Stimulated activated naive B cell treated with anti-CD40 and anti-IgM and Interleukin-4, amounts not matched to agents 10 μg/mL and 1 μg/mL and 100 μg/mL, for 72 hours (primary cell): ENCODE data around the gene ERICH6B.
"Not testable (repeated sequence)": the region's sequence is repeated elsewhere in the genome, so short reads cannot be mapped to it uniquely, and the experiment has no call there.

Experiments
- ATAC-seq, 2 donors: fragments of 150-1000 bp; cut with Tn5 transposase; replicated peaks; 2 replicates each; pipeline ENCODE4 v1.10.0; 2021; ENCODE audit warnings: moderate library complexity in 1 of 2
- DNase-seq: peaks from one replicate; pipeline ENCODE4 v3.0.0; 2021
- H3K27ac Mint-ChIP-seq: one replicate; pipeline ENCODE4 v1.8.0; 2022; ENCODE audit warnings: mild to moderate bottlenecking, mixed read lengths
- H3K27me3 Mint-ChIP-seq, 2 donors: one replicate each; pipeline ENCODE4 v1.8.0; 2022; ENCODE audit warnings: mixed read lengths in 2 of 2
- H3K36me3 Mint-ChIP-seq, 2 donors: one replicate each; pipeline ENCODE4 v1.8.0; 2022; ENCODE audit warnings: mixed read lengths in 2 of 2, mild to moderate bottlenecking in 1 of 2
- H3K4me1 Mint-ChIP-seq, 2 donors: one replicate each; pipeline ENCODE4 v1.8.0; 2022; ENCODE audit warnings: mixed read lengths in 2 of 2, mild to moderate bottlenecking in 1 of 2
- H3K4me3 Mint-ChIP-seq, 2 donors: one replicate each; pipeline ENCODE4 v1.8.0; 2022; ENCODE audit warnings: mild to moderate bottlenecking in 2 of 2, mixed read lengths in 2 of 2, moderate library complexity in 1 of 2
- H3K9me3 Mint-ChIP-seq, 2 donors: one replicate each; pipeline ENCODE4 v1.8.0; 2022; ENCODE audit warnings: mixed read lengths in 2 of 2, mild to moderate bottlenecking in 1 of 2

The ERICH6B gene

DNA sequence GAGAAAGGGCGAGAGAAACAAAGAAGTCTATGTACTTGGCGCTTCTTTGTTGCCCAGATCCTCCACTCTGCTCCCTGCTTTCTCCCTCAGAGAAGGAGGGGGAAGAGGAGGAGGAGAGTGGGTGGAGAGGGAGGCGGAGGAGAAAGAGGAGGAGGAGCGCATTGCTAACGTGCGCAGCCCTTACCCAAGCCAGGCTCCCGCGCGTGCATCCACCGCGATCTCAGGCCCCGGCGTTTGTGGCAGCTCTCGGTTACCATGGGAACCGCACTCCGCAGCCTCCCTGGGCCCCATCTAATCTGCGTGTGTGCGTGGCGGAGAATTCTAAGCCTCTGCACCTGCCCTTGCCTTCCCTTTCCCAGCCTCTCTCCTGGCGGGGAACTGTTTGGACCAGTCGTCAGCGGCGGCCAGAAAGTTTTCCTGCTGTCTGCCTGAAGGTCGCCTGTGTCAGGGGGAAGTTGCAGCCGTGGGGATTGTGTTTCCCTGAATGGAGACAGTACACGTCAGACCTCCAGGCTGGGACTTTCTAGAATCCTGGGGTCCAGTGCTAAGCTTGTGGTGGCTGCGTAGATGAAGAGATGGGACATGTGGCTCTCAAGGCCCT is at the start of gene ERICH6B:
Gene ERICH6B (minus strand): TSS at position 239 of the 601 bp plus-strand sequence. CDS start 18,734 bp downstream, outside the sequence.
- Mint-ChIP-seq H3K27ac (no peak within 1 kb of the TSS), H3K36me3 (no peaks in the 10 kb centered on the region), H3K4me3 (no peak within 1 kb of the TSS), H3K4me1 (peaks cover 4 to 5% of the 10 kb centered on the region in 2 donors), H3K9me3 (peaks cover 0 to 7% of the 10 kb centered on the region in 2 donors), H3K27me3 (peaks cover 54 to 65% of the 10 kb centered on the region in 2 donors)
- no peak for DNase-seq
- peak; percentile 31 to 64 for ATAC-seq

DNA sequence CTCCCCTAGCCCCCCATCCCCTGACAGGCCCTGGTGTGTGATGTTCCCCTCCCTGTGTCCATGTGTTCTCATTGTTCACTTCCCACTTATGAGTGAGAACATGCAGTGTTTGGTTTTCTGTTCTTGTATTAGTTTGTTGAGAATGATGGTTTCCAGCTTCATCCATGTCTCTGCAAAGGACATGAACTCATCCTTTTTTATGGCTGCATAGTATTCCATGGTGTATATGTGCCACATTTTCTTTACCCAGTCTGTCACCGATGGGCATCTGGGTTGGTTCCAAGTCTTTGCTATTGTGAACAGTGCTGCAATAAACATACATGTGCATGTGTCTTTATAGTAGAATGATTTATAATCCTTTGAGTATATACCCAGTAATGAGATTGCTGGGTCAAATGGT is 47.4 kb upstream of the ERICH6B start:
- not testable (repeated sequence) for H3K9me3 Mint-ChIP-seq, DNase-seq, H3K27ac Mint-ChIP-seq, H3K4me1 Mint-ChIP-seq, H3K36me3 Mint-ChIP-seq, H3K4me3 Mint-ChIP-seq, ATAC-seq, H3K27me3 Mint-ChIP-seq

DNA sequence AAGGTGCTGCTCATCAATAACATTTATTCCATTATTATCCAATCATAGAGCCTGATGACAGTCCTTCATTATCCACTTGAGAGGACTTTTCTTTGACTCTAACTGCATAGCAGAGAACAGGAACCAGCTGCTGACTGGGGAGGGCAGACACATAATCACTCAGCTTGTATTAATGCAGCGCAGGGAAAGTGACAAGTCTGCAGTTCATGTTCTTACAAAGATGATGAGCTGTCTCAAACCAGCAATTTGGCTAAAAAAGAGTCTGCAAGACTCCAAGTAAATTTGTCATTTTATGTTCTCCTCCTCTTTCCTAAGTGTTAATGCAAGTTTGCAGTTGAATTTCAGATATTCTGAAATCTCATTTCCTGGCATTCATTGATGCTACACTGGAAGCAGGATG is 46.6 kb upstream of the ERICH6B start:
- DNase-seq (no peak), ATAC-seq (no peak)
- Mint-ChIP-seq H3K27ac (no peak overlapping the region), H3K36me3 (no peaks in the 10 kb centered on the region), H3K4me1 (peaks cover 0 to 3% of the 10 kb centered on the region in 2 donors), H3K9me3 (peaks cover 4 to 13% of the 10 kb centered on the region in 2 donors), H3K4me3 (no peak overlapping the region), H3K27me3 (no peaks in the 10 kb centered on the region)

DNA sequence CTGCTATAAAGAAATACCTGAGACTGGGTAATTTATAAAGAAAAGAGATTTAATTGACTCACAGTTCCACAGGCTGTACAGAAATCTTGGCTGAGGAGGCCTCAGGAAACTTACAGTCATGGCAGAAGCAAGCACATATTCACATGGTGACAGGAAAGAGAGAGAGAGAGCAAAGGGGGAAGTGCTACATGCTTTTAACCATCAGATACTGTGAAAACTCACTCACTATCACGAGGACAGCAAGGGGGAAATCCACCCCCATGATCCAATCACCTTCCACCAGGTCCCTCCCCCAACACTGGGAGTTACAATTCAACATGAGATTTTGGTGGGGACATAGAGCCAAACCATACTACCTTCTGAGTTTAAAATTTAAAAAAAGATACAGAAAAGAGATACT is 44.9 kb upstream of the ERICH6B start:
- H3K27me3 Mint-ChIP-seq, H3K27ac Mint-ChIP-seq, H3K4me3 Mint-ChIP-seq, H3K4me1 Mint-ChIP-seq, H3K36me3 Mint-ChIP-seq: not testable (repeated sequence)
- DNase-seq = peak; percentile 1
- H3K9me3 Mint-ChIP-seq = peaks cover 4 to 17% of the 10 kb centered on the region in 2 donors
- peak; percentile 27 to 71 for ATAC-seq

DNA sequence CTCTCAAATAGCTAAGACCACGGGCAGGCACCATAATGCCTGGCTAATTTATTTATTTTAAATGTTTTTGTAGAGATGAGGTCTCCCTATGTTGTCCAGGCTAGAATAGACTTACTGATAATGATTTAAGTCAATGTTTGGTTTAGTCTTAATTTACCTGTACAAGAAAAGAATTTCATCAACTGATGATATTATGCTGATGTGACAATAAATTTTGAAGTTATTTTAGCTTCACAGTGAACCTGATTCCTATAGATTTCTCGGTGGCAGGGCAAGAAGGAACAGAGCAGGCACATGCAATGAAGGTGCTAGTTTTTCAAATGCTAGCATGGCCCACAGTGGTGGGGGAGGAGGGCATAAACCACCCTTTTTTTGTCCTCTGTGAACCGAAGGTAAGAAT is 44.0 kb upstream of the ERICH6B start:
- no peak for ATAC-seq
- no peak overlapping the region for H3K27ac Mint-ChIP-seq
- H3K4me1 Mint-ChIP-seq = peaks cover 0 to 3% of the 10 kb centered on the region in 2 donors
- no peak for DNase-seq
- H3K27me3 Mint-ChIP-seq = no peaks in the 10 kb centered on the region
- peaks cover 4 to 17% of the 10 kb centered on the region in 2 donors for H3K9me3 Mint-ChIP-seq
- no peak overlapping the region for H3K4me3 Mint-ChIP-seq
- no peaks in the 10 kb centered on the region for H3K36me3 Mint-ChIP-seq

DNA sequence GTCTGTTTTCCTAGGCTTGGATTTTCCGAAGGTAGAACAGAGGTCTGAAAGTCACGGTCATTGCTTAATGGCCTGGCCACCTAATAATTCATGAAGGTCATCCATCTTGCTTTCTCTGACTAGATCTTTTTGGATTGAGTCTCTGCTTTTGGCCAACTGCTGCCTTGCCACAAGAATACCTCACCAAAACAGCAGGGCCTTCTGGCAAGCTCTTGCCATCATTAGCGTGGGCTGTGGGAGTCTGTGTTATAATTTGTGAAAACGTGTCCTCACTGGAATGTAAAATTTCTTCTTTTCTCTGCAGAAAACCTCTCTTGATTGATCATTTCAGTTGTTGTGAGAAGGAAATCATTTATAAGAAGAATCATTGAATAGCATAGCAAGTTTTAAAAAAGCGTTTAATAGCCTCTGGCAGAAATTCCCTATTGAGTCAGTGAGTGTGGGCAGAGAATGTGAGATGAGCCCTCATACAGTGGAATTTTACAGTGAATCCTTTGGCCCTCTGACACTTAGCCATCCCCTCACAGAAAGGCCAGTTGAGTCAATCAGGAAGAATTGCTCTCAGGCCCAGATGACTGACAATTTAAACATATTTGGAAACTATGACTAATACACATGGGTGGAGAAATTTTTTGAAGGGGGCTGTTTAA is 43.2 kb upstream of the ERICH6B start:
- DNase-seq (no peak), ATAC-seq (no peak)
- Mint-ChIP-seq H3K4me1 (peaks cover 0 to 3% of the 10 kb centered on the region in 2 donors), H3K9me3 (peaks cover 4 to 17% of the 10 kb centered on the region in 2 donors), H3K27ac (no peak overlapping the region), H3K27me3 (no peaks in the 10 kb centered on the region), H3K4me3 (no peak overlapping the region), H3K36me3 (no peaks in the 10 kb centered on the region)

DNA sequence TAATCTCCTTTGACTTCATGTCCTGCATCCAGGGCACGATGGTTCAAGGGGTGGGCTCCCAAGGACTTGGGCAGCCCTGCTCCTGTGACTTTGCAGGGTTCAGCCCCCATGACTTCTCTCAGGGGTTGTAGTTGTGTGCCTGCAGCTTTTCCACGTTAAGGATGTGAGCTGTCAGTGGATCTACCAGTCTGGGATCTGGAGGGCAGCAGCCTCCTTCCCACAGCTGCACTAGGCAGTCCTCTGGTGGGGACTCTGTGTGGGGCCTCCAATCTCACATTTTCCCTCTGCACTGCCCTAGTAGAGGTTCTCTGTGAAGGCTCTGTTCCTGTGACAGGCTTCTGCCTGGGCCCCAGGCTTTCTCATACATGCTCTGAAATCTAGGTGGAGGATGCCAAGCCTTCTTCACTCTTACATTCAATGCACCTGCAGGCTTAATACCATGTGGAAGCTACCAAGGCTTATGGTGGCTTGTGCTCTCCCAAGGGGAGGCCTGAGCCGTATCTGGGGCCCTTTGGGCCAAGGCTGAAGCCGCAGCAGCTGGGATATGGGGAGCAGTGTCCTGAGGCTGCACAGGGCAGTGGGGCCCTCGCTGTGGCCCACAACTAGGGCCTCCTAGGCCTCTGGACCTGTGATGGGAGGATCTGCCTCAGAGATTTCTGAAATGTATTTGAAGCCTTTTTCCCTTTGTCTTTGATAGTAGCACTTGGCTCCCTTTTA is 39.3 kb upstream of the ERICH6B start:
- no peaks in the 10 kb centered on the region for H3K27me3 Mint-ChIP-seq
- H3K9me3 Mint-ChIP-seq = peaks cover 0 to 7% of the 10 kb centered on the region in 2 donors
- no peaks in the 10 kb centered on the region for H3K4me1 Mint-ChIP-seq
- H3K27ac Mint-ChIP-seq = no peak overlapping the region
- H3K36me3 Mint-ChIP-seq = no peaks in the 10 kb centered on the region
- H3K4me3 Mint-ChIP-seq = no peak overlapping the region
- DNase-seq (no peak), ATAC-seq (no peak)

DNA sequence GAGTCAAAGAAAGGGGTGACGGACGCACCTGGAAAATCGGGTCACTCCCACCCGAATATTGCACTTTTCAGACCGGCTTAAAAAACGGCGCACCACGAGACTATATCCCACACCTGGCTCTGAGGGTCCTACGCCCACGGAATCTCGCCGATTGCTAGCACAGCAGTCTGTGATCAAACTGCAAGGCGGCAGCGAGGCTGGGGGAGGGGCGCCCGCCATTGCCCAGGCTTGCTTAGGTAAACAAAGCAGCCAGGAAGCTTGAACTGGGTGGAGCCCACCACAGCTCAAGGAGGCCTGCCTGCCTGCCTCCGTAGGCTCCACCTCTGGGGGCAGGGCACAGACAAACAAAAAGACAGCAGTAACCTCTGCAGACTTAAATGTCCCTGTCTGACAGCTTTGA is 29.7 kb upstream of the ERICH6B start:
- Mint-ChIP-seq H3K27me3 (peaks cover 3 to 13% of the 10 kb centered on the region in 2 donors), H3K9me3 (peaks cover 8 to 16% of the 10 kb centered on the region in 2 donors)
- not testable (repeated sequence) for H3K4me3 Mint-ChIP-seq, H3K27ac Mint-ChIP-seq, H3K4me1 Mint-ChIP-seq, ATAC-seq, DNase-seq, H3K36me3 Mint-ChIP-seq

DNA sequence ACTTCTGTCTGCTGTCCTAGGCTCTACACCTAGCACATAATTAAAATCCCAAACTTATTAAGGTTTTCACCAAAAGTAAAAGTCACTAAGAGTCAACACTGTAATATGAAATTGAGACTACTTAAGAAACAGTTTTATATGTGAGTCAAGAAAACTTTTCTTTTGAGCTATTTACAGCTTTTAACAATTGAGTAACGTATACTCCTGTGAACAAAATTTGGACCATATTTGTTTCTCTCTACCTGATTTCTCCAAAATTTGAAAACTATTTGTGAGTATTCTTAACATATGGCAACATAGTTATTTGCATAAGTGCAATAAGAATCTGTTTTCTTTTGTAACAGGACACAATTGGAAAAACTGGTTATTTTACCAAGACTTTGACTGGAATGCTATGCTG is 26.6 kb upstream of the ERICH6B start:
- not testable (repeated sequence) for H3K4me3 Mint-ChIP-seq, ATAC-seq, H3K27ac Mint-ChIP-seq, H3K36me3 Mint-ChIP-seq, H3K4me1 Mint-ChIP-seq, DNase-seq
- Mint-ChIP-seq H3K27me3 (peaks cover 16 to 41% of the 10 kb centered on the region in 2 donors), H3K9me3 (peaks cover 9 to 16% of the 10 kb centered on the region in 2 donors)

DNA sequence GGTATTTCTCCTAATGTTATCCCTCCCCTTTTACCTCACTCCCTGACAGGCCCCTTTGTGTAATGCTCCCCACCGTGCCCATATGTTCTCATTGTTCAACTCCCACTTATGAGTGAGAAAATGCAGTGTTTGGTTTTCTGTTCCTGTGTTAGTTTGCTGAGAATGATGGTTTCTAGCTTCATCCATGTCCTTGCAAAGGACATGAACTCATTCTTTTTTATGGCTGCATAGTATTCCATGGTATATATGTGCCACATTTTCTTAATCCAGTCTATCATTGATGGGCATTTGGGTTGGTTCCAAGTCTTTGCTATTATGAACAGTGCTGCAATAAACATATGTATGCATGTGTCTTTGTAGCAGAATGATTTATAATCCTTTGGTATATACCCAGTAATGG is 19.8 kb upstream of the ERICH6B start:
- not testable (repeated sequence) for ATAC-seq, H3K27ac Mint-ChIP-seq, DNase-seq, H3K4me3 Mint-ChIP-seq, H3K4me1 Mint-ChIP-seq, H3K36me3 Mint-ChIP-seq
- peaks cover 19 to 36% of the 10 kb centered on the region in 2 donors for H3K27me3 Mint-ChIP-seq
- peaks cover 6 to 13% of the 10 kb centered on the region in 2 donors for H3K9me3 Mint-ChIP-seq

DNA sequence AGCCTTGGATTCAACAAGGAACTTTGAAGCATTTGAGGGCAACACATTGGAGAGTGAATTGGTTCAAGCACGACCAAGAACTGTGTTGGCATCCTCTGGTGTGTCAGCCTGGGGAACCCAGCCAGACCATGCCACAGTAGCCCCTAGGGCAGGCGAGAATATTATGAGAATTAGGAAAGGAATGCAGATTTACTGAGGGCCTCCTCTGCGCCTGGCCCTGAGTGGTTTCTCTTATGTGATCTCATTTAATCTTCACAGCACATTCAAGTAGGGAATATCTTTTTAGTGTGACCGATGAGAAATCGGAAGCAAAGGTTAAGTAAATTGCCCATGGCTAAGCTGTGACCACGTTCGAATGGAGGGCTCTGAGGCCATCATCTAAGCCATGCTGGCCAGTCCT is 15.3 kb upstream of the ERICH6B start:
- Mint-ChIP-seq H3K4me1 (no peaks in the 10 kb centered on the region), H3K36me3 (no peaks in the 10 kb centered on the region), H3K27ac (no peak overlapping the region), H3K9me3 (peaks cover 2 to 3% of the 10 kb centered on the region in 2 donors), H3K27me3 (peaks cover 13 to 14% of the 10 kb centered on the region in 2 donors), H3K4me3 (no peak overlapping the region)
- DNase-seq (no peak), ATAC-seq (no peak)

DNA sequence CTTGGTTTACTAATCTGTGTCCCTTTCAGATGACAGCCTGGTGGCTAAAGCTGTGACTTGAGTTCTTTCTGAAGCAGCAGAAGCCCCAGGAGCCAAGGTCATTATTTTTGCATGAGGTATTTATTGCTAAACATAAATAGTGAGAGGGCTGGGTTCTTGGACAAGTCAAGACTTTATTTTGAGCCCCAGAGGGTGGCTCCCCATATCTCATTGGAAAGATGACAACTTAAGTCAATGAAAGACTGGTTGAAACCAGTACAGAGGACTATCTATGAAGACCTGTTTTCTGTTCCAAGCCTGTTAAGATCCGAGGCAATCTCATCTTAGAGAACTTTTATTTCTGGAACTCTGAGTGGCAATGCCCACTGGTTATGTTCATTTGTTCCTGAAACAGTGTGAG is 14.4 kb upstream of the ERICH6B start:
- ATAC-seq (no peak), DNase-seq (no peak)
- Mint-ChIP-seq H3K9me3 (no peaks in the 10 kb centered on the region), H3K27me3 (peaks cover 18 to 19% of the 10 kb centered on the region in 2 donors), H3K4me1 (no peaks in the 10 kb centered on the region), H3K4me3 (no peak overlapping the region), H3K27ac (no peak overlapping the region), H3K36me3 (no peaks in the 10 kb centered on the region)

DNA sequence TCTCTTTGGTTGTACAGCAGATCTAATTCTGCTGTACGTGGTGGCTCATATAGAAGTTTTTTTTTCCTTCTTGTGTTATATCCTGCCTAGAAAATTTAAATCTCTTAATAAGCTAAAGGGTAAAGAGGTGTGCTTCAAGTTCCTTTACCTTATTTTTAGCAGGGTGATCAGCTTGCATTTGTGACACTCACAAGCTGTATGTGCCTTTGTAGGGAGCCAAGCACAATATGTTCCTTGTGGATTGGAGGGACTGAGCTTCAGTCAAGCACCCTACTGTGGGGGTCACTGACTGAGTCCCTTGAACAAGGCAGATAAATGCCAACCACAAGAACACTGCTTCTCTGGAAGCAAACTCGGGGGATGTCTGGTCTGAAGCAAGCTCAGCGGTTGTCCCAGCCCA is 12.6 kb upstream of the ERICH6B start:
- Mint-ChIP-seq H3K27me3 (peaks cover 28 to 30% of the 10 kb centered on the region in 2 donors), H3K4me3 (no peak overlapping the region), H3K9me3 (no peaks in the 10 kb centered on the region), H3K4me1 (no peaks in the 10 kb centered on the region), H3K36me3 (no peaks in the 10 kb centered on the region), H3K27ac (no peak overlapping the region)
- no peak for DNase-seq
- ATAC-seq = no peak

DNA sequence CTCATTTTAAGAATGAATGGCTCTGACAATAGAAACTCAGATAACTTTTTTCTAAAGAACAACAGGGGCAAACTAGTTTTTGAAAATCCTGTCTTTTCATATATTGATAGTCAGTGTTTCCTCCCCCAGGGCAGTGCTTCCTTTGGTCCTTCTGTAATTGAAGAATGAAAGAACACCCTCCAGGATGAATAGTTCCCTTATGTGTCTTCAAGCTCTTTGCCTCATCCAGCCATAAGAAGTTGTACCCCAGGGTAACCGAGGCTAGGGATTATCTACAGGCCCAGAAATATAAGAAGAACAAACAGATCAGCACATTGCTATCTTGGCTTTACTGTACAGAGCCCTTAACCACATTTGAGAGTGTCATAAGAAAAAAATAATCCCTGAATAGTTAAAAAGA is 12.1 kb upstream of the ERICH6B start:
- no peak for ATAC-seq
- H3K9me3 Mint-ChIP-seq = no peaks in the 10 kb centered on the region
- H3K27me3 Mint-ChIP-seq = peaks cover 31 to 32% of the 10 kb centered on the region in 2 donors
- no peak for DNase-seq
- H3K36me3 Mint-ChIP-seq = no peaks in the 10 kb centered on the region
- H3K27ac Mint-ChIP-seq = no peak overlapping the region
- no peak overlapping the region for H3K4me3 Mint-ChIP-seq
- H3K4me1 Mint-ChIP-seq = no peaks in the 10 kb centered on the region
